ENCODE data around the gene EXO1.

Gene EXO1

DNA sequence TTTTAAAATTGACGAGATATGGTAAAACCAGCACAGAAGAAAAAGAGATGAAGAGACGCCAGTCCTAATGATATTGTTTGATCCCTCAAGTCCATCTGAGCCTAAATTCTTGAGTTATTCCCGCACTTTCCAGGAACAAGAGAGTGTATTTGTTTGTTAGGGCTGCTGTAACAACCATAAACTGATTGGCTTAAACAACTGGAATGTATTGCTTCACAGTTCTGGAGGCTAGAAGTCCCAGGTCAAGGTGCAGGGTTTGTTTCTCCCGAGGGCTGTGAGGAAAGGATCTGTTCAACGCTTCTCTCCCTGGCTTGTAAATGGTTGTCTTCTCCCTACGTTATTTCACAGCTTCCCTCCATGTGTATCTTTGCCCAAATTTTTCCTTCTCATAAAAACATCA is 7.8 kb upstream of the EXO1 start:
- no peak for TF ChIP-seq CTBP1 (IDR thresholded peaks at IDR 0.05; ENCODE audit: borderline replicate concordance)
- no peak for TF ChIP-seq ARNT (IDR thresholded peaks at IDR 0.05)
- no peak for TF ChIP-seq SUZ12 (IDR thresholded peaks at IDR 0.05)
- TF ChIP-seq ZNF384 (IDR thresholded peaks at IDR 0.05) = no peak
- TF ChIP-seq, protein P1, sequence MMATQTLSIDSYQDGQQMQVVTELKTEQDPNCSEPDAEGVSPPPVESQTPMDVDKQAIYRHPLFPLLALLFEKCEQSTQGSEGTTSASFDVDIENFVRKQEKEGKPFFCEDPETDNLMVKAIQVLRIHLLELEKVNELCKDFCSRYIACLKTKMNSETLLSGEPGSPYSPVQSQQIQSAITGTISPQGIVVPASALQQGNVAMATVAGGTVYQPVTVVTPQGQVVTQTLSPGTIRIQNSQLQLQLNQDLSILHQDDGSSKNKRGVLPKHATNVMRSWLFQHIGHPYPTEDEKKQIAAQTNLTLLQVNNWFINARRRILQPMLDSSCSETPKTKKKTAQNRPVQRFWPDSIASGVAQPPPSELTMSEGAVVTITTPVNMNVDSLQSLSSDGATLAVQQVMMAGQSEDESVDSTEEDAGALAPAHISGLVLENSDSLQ (IDR thresholded peaks at IDR 0.05) = no peak
- TF ChIP-seq FOXM1 (IDR thresholded peaks at IDR 0.05; ENCODE audit: borderline replicate concordance) = no peak
- no peak for TF ChIP-seq SP1 (IDR thresholded peaks at IDR 0.05)
- TF ChIP-seq ELF4 (IDR thresholded peaks at IDR 0.05) = no peak
- TF ChIP-seq FOXK2 (IDR thresholded peaks at IDR 0.05) = no peak
- TF ChIP-seq FOXA1 (IDR thresholded peaks at IDR 0.05) = no peak
- no peak for TF ChIP-seq TARDBP (IDR thresholded peaks at IDR 0.05)
- TF ChIP-seq BHLHE40 (IDR thresholded peaks at IDR 0.05; ENCODE audit: borderline replicate concordance) = no peak
- no peak for TF ChIP-seq HDGF (IDR thresholded peaks at IDR 0.05; ENCODE audit: borderline replicate concordance)
- TF ChIP-seq NFRKB (IDR thresholded peaks at IDR 0.05) = no peak
- TF ChIP-seq L3MBTL2 (conservative IDR thresholded peaks at IDR 0.05) = no peak
- no peak for TF ChIP-seq LEF1 (IDR thresholded peaks at IDR 0.05; ENCODE audit: borderline replicate concordance)
- DNase-seq (ENCODE audit: extremely low spot score) = no peak
- ChIA-PET POLR2A (no interaction called here), CTCF (no interaction called here)

DNA sequence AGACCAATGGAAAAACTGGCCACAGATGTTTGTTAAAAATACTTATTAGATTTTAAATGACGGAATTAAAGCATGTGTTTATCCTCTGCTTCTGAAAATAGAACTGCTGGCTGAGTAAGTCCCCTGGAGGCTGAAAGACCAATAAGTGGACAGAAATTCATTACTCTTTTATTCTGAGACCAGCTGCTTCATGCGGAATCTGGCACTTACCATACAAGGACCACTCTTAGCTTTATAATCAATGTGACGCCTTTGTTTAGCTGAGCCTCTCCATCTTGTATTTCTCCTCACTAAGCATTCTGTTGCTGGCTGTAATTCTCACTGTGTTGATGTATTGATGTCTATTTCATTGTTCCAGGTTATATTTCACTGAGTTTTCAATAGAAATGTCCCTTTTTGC is 6.3 kb upstream of the EXO1 start:
- POLR2A ChIA-PET = no interaction called here
- TF ChIP-seq FOXK2 (IDR thresholded peaks at IDR 0.05) = no peak
- no peak for TF ChIP-seq NFRKB (IDR thresholded peaks at IDR 0.05)
- TF ChIP-seq, protein P1 (IDR thresholded peaks at IDR 0.05) = no peak
- TF ChIP-seq HDGF (IDR thresholded peaks at IDR 0.05; ENCODE audit: borderline replicate concordance) = no peak
- TF ChIP-seq SP1 (IDR thresholded peaks at IDR 0.05) = no peak
- no peak for DNase-seq (ENCODE audit: extremely low spot score)
- CTCF ChIA-PET = interaction anchor here (1.0 kb wide), 1 partner anchor 13 kb away, joined by 3 read pairs; no protein-coding TSS in a partner anchor

DNA sequence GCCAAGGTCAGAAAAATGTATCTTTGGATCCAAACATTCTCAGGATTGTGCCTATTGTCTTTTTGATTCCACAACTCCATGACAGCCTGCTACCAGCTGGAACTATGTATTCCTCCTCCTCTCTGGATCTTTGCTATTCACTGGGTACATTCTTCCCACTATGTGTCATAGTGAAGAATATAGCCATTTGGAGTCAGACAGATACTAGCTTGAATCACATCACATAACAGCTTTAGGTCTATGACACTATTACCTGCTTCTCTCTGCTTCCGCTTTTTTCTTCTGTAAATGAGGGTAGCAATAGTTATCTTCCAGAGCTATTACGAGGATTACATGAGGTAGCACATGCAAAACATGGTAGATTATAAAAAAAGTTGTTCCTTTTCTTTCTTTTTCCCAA is 5.4 kb upstream of the EXO1 start:
- TF ChIP-seq SUZ12 (IDR thresholded peaks at IDR 0.05) (no peak), L3MBTL2 (conservative IDR thresholded peaks at IDR 0.05) (no peak), FOXK2 (IDR thresholded peaks at IDR 0.05) (no peak), ELF4 (IDR thresholded peaks at IDR 0.05) (no peak), SP1 (IDR thresholded peaks at IDR 0.05) (no peak), HDGF (IDR thresholded peaks at IDR 0.05; ENCODE audit: borderline replicate concordance) (no peak), BHLHE40 (IDR thresholded peaks at IDR 0.05; ENCODE audit: borderline replicate concordance) (no peak), ARNT (IDR thresholded peaks at IDR 0.05) (no peak), ZNF384 (IDR thresholded peaks at IDR 0.05) (no peak), CTBP1 (IDR thresholded peaks at IDR 0.05; ENCODE audit: borderline replicate concordance) (no peak), FOXM1 (IDR thresholded peaks at IDR 0.05; ENCODE audit: borderline replicate concordance) (no peak), NFRKB (IDR thresholded peaks at IDR 0.05) (no peak), TARDBP (IDR thresholded peaks at IDR 0.05) (no peak), LEF1 (IDR thresholded peaks at IDR 0.05; ENCODE audit: borderline replicate concordance) (no peak), FOXA1 (IDR thresholded peaks at IDR 0.05) (no peak)
- TF ChIP-seq, protein P1 (IDR thresholded peaks at IDR 0.05) = no peak
- ChIA-PET CTCF (no interaction called here), POLR2A (interaction anchor here (0.9 kb wide), 1 partner anchor 204 kb away, joined by 3 read pairs; no protein-coding TSS in a partner anchor)
- DNase-seq (ENCODE audit: extremely low spot score) = no peak

DNA sequence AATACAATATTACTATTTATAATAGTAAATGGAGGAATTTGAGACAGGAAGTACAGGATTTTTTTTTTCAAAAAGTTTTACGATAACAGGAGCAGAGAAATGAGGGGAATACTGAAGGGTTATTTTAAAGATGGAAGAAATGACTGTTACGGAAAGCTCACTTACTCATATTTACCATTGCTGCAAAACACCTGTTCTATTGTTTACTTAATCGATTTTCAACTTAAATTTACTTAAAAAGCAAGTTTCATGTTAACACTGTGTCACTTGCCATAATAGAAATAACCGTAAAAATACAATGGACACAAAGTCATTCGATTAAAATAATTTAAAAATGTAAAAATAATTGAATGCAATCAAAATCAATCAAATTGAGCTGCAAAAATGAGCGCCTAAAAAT is 3.4 kb upstream of the EXO1 start:
- DNase-seq (ENCODE audit: extremely low spot score) = no peak
- ChIA-PET CTCF (no interaction called here), POLR2A (interaction anchor here (0.6 kb wide), 1 partner anchor 281 kb away, joined by 3 read pairs; no protein-coding TSS in a partner anchor)
- TF ChIP-seq SUZ12 (IDR thresholded peaks at IDR 0.05) = no peak
- TF ChIP-seq ZNF384 (IDR thresholded peaks at IDR 0.05) = no peak
- no peak for TF ChIP-seq TARDBP (IDR thresholded peaks at IDR 0.05)
- TF ChIP-seq ARNT (IDR thresholded peaks at IDR 0.05) = no peak
- no peak for TF ChIP-seq HDGF (IDR thresholded peaks at IDR 0.05; ENCODE audit: borderline replicate concordance)
- no peak for TF ChIP-seq CTBP1 (IDR thresholded peaks at IDR 0.05; ENCODE audit: borderline replicate concordance)
- TF ChIP-seq NFRKB (IDR thresholded peaks at IDR 0.05) = no peak
- no peak for TF ChIP-seq FOXK2 (IDR thresholded peaks at IDR 0.05)
- TF ChIP-seq, protein P1 (IDR thresholded peaks at IDR 0.05) = no peak
- no peak for TF ChIP-seq SP1 (IDR thresholded peaks at IDR 0.05)
- no peak for TF ChIP-seq ELF4 (IDR thresholded peaks at IDR 0.05)
- TF ChIP-seq L3MBTL2 (conservative IDR thresholded peaks at IDR 0.05) = no peak
- no peak for TF ChIP-seq BHLHE40 (IDR thresholded peaks at IDR 0.05; ENCODE audit: borderline replicate concordance)
- TF ChIP-seq FOXA1 (IDR thresholded peaks at IDR 0.05) = no peak
- no peak for TF ChIP-seq LEF1 (IDR thresholded peaks at IDR 0.05; ENCODE audit: borderline replicate concordance)
- TF ChIP-seq FOXM1 (IDR thresholded peaks at IDR 0.05; ENCODE audit: borderline replicate concordance) = no peak

DNA sequence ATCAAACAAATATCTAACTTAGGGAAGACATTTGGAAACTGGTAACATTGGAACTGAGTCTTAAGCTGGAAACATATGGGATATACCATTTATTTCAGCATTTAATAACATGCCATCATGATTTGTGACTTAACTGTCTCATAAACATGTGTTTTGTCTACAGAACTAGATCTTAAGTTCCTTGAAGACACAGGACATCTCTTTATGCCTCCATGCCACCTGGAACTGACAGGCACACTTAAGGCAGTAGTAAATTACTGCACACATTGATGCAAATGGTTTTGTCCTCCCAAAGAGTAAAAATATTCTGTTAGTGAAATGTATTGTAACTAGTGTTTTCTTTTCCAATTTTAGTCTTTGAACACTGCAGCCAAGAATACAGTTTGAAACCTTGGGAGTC is 1.6 kb upstream of the EXO1 start:
- ChIA-PET POLR2A (interaction anchor here (1.1 to 2.0 kb wide), 2 partner anchors 35 to 1408 kb away, joined by 4 to 6 read pairs; partner anchors contain the start of gene CEP170), CTCF (interaction anchor here (0.7 kb wide), 1 partner anchor 219 kb away, joined by 3 read pairs; no protein-coding TSS in a partner anchor)
- no peak for TF ChIP-seq HDGF (IDR thresholded peaks at IDR 0.05; ENCODE audit: borderline replicate concordance)
- TF ChIP-seq FOXM1 (IDR thresholded peaks at IDR 0.05; ENCODE audit: borderline replicate concordance) = no peak
- 0 out of 2 replicates have a peak, but pooled peaks have one; percentile 13 for TF ChIP-seq NFRKB (IDR thresholded peaks at IDR 0.05)
- TF ChIP-seq ELF4 (IDR thresholded peaks at IDR 0.05) = no peak
- TF ChIP-seq TARDBP (IDR thresholded peaks at IDR 0.05) = no peak
- TF ChIP-seq CTBP1 (IDR thresholded peaks at IDR 0.05; ENCODE audit: borderline replicate concordance) = no peak
- no peak for TF ChIP-seq FOXA1 (IDR thresholded peaks at IDR 0.05)
- no peak for TF ChIP-seq BHLHE40 (IDR thresholded peaks at IDR 0.05; ENCODE audit: borderline replicate concordance)
- no peak for TF ChIP-seq ARNT (IDR thresholded peaks at IDR 0.05)
- no peak for DNase-seq (ENCODE audit: extremely low spot score)
